HG03354 (cell line): ENCODE measurements around the gene TMEM38A.

Source experiments
- ATAC-seq: cut with Tn5 transposase; IDR thresholded peaks from one replicate; pipeline ENCODE4 v1.9.1; 2021; ENCODE audit warnings: mild to moderate bottlenecking; ENCODE audit not compliant: unreplicated experiment, poor library complexity, severe bottlenecking

TMEM38A gene

GRCh38 chr19:16736709-16737108 is 75.8 kb downstream of the TMEM38A start:
- ATAC-seq, result no peak

- ATAC-seq, result no peak
Observed at GRCh38 chr19:16737911-16738310, 77.0 kb downstream of the TMEM38A start.

- no peak for ATAC-seq
Observed at GRCh38 chr19:16739546-16739945, 78.6 kb downstream of the TMEM38A start.
